DOHH2 (cell line): ENCODE data around the gene COL23A1.

ENCODE experiments used
- H3F3A ChIP-seq: fragments of 200-600 bp; sonication (generic), shearing (Covaris generic); 2 replicates; pipeline ENCODE4 v1.6.0; 2016; ENCODE audit warnings: antibody characterized with exemption, mild to moderate bottlenecking; ENCODE audit not compliant: control insufficient read depth, insufficient read depth
- H3K27ac ChIP-seq: fragments of 200-600 bp; sonication (generic); 2 replicates; pipeline ENCODE4 v1.5.1; 2014; ENCODE audit warnings: low read depth, mild to moderate bottlenecking, low read length, moderate library complexity
- H3K27me3 ChIP-seq: fragments of 200-600 bp; sonication (generic); 2 replicates; pipeline ENCODE4 v1.6.1; 2014; ENCODE audit warnings: mild to moderate bottlenecking, low read length, mixed read lengths; ENCODE audit not compliant: control insufficient read depth
- H3K36me3 ChIP-seq: fragments of 200-600 bp; sonication (generic); 2 replicates; pipeline ENCODE4 v1.6.1; 2014; ENCODE audit warnings: mild to moderate bottlenecking, low read length, moderate library complexity, mixed read lengths; ENCODE audit not compliant: control insufficient read depth
- H3K4me1 ChIP-seq: fragments of 200-600 bp; sonication (generic); 2 replicates; pipeline ENCODE4 v1.6.1; 2014; ENCODE audit warnings: mild to moderate bottlenecking, low read length, mixed read lengths; ENCODE audit not compliant: control insufficient read depth
- H3K4me2 ChIP-seq: fragments of 200-600 bp; sonication (generic); 2 replicates; pipeline ENCODE4 v1.6.0; 2014; ENCODE audit warnings: mild to moderate bottlenecking, low read length, moderate library complexity
- H3K4me3 ChIP-seq: fragments of 200-600 bp; sonication (generic); 2 replicates; pipeline ENCODE4 v1.5.1; 2014; ENCODE audit warnings: mild to moderate bottlenecking, low read length, mixed read lengths
- H3K79me2 ChIP-seq: fragments of 200-600 bp; sonication (generic); 2 replicates; pipeline ENCODE4 v1.6.1; 2014; ENCODE audit warnings: mild to moderate bottlenecking, low read length, mixed read lengths; ENCODE audit not compliant: control insufficient read depth
- H3K9me2 ChIP-seq: fragments of 200-600 bp; sonication (generic); replicated peaks from 2 replicates; pipeline ENCODE4 v1.6.1; 2014; ENCODE audit warnings: mild to moderate bottlenecking, low read length, mixed read lengths; ENCODE audit not compliant: control insufficient read depth
- H3K9me3 ChIP-seq: fragments of 200-600 bp; sonication (generic); 2 replicates; pipeline ENCODE4 v1.6.1; 2014; ENCODE audit warnings: antibody characterized with exemption, low read length, mixed read lengths; ENCODE audit not compliant: control insufficient read depth, insufficient read depth
- H4K20me1 ChIP-seq: fragments of 200-600 bp; sonication (generic); 2 replicates; pipeline ENCODE4 v1.6.0; 2014; ENCODE audit warnings: low read depth, mild to moderate bottlenecking, antibody characterized with exemption, low read length, moderate library complexity; ENCODE audit not compliant: control insufficient read depth, insufficient read depth
- EZH2phosphoT487 ChIP-seq: fragments of 200-600 bp; sonication (generic); IDR thresholded peaks from 2 replicates; pipeline ENCODE4 v1.6.1; 2017; ENCODE audit warnings: borderline replicate concordance, mild to moderate bottlenecking, antibody characterized with exemption, low read length, moderate library complexity, mixed read lengths
- TF ChIP-seq, protein P1 (sequence below): fragments of 200-600 bp; sonication (generic); IDR thresholded peaks from one replicate; pipeline ENCODE4 v1.5.1; 2014; ENCODE audit warnings: antibody characterized with exemption, mild to moderate bottlenecking, low read depth, low read length; ENCODE audit not compliant: poor library complexity, severe bottlenecking

The COL23A1 gene

DNA sequence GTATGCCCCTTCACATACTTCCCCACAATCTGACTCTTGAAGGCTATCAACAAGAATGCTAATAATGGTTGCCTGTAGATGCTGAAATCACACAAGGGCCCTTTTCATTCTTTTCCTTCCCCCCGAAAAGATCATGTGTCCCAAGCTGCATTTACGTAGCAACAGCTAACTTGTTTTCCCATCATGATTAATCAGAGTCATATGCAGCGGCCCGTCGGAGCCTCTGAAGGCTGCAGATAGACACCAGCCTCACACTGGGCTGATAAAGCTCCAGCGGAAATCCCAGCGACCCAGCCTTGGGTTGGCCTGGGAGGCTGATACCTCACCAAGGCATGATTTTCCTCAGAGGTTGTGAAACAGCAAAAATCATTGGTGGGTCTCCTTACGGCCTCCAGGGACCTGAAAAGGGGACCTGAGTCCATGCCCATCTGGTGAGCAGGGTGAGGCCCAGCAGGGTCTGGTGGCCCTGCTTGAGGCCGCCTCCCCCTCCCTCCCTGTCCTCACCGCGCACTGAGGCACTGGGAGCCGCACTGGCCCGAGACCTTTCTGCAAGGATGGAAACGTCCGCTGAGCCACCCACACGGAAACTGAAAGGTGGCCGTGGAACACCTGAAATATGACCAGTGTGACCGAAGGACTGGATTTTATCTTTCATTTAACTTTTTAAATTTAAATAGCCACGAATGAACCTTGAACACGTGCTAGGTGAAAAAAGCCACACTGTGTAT lies 243.4 kb downstream of the COL23A1 start:
- no peaks in the 10 kb centered on the region for H3K9me2 ChIP-seq
- no peaks in the 10 kb centered on the region for H3K27me3 ChIP-seq
- H3F3A ChIP-seq = no peaks in the 10 kb centered on the region
- TF ChIP-seq, protein P1, sequence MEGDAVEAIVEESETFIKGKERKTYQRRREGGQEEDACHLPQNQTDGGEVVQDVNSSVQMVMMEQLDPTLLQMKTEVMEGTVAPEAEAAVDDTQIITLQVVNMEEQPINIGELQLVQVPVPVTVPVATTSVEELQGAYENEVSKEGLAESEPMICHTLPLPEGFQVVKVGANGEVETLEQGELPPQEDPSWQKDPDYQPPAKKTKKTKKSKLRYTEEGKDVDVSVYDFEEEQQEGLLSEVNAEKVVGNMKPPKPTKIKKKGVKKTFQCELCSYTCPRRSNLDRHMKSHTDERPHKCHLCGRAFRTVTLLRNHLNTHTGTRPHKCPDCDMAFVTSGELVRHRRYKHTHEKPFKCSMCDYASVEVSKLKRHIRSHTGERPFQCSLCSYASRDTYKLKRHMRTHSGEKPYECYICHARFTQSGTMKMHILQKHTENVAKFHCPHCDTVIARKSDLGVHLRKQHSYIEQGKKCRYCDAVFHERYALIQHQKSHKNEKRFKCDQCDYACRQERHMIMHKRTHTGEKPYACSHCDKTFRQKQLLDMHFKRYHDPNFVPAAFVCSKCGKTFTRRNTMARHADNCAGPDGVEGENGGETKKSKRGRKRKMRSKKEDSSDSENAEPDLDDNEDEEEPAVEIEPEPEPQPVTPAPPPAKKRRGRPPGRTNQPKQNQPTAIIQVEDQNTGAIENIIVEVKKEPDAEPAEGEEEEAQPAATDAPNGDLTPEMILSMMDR = no peak
- TF ChIP-seq EZH2phosphoT487 = no peak
- no peaks in the 10 kb centered on the region for H3K4me1 ChIP-seq
- H3K79me2 ChIP-seq = no peaks in the 10 kb centered on the region
- no peak overlapping the region for H3K4me2 ChIP-seq
- H4K20me1 ChIP-seq = no peaks in the 10 kb centered on the region
- no peak overlapping the region for H3K4me3 ChIP-seq
- no peak overlapping the region for H3K27ac ChIP-seq
- H3K36me3 ChIP-seq = no peaks in the 10 kb centered on the region
- H3K9me3 ChIP-seq = no peaks in the 10 kb centered on the region

DNA sequence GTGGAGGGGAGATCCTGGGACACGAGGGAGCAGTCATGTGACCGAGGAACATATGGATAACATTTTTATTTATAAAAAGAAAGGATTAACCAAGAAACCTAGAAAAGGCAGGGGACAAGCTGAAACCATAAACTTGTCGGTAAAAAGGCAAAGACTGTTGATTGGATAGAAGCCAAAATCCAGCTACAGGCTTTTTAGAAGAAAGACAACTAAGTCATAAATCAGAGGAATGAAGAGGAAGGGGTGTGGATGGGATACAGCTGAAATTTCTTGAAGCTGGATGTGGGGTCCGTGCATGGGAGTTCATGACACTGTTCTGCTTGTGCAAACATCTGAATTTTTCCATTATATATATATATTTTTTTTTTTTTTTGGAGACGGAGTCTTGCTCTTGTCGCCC lies 246.9 kb downstream of the COL23A1 start:
- no peaks in the 10 kb centered on the region for H4K20me1 ChIP-seq

DNA sequence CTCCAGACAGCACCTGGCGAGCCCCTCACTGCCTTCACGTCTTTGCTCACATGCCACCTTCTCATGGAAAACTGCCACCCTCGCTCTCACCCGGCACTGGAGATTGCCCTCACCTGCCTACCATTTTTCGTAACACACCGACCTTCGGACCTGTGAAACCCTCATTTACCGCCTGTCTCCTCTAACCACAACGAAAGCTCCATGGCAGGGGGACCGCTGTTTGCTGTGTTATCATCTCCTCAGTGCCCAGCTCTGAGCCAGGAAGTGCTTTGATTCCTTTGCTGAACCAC lies 248.4 kb downstream of the COL23A1 start:
- Histone ChIP-seq H3K9me2 (no peaks in the 10 kb centered on the region), H3K36me3 (no peaks in the 10 kb centered on the region), H3K4me2 (no peak overlapping the region), H3K27ac (no peak overlapping the region), H3K4me1 (no peaks in the 10 kb centered on the region), H4K20me1 (no peaks in the 10 kb centered on the region), H3K4me3 (no peak overlapping the region), H3F3A (no peaks in the 10 kb centered on the region), H3K9me3 (no peaks in the 10 kb centered on the region), H3K27me3 (no peaks in the 10 kb centered on the region), H3K79me2 (no peaks in the 10 kb centered on the region)
- TF ChIP-seq EZH2phosphoT487 = no peak

More for the DNA sequence above, 246.9 kb downstream of the COL23A1 start:
- no peaks in the 10 kb centered on the region for H3K79me2 ChIP-seq
- H3F3A ChIP-seq = no peaks in the 10 kb centered on the region
- no peak overlapping the region for H3K4me2 ChIP-seq
- H3K4me3 ChIP-seq = no peak overlapping the region
- H3K9me2 ChIP-seq = no peaks in the 10 kb centered on the region
- TF ChIP-seq, protein P1 = no peak
- TF ChIP-seq EZH2phosphoT487 = no peak
- H3K27me3 ChIP-seq = no peaks in the 10 kb centered on the region
- H3K9me3 ChIP-seq = no peaks in the 10 kb centered on the region
- H3K4me1 ChIP-seq = no peaks in the 10 kb centered on the region
- H3K36me3 ChIP-seq = no peaks in the 10 kb centered on the region
- H3K27ac ChIP-seq = no peak overlapping the region

DNA sequence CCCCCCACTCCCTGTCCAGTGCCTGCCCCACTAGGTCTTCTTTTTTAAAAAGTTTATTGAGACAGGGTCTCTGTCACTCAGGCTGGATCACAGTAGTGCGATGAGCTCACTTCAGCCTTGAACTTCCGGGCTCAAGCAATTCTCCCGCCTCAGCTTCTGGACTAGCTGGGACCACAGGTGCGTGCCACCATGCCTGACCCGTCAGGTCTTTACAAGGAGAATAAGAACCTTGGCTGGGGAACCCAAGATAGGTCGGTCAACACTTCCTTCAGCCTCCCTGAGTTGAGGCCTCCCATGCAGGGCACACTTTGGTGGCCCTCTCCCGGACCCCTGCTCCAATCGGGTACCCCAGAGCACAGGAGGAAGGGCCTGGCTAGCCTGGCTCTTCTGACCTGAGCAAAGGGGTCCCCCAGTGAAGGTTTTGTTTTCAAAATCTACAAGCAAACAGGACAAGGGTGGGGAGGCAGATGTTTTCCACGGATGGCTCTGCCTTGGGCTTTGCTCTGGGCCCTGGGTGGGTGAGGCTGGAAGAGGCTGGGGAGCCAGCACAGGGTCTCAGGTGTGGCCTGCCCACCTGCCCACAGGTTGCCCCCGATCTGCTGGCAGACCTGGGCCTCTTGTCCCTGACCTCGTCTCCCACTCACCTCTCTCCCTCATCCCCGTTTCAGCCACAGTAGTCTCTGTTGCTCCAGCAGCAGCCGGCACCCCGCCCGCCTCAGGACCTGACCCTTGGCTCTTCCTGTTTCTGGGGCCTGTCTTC lies 248.9 kb downstream of the COL23A1 start:
- Histone ChIP-seq H3K27ac (no peak overlapping the region), H3K27me3 (no peaks in the 10 kb centered on the region), H3K4me1 (no peaks in the 10 kb centered on the region), H3F3A (no peaks in the 10 kb centered on the region), H3K79me2 (no peaks in the 10 kb centered on the region), H3K4me2 (no peak overlapping the region), H4K20me1 (no peaks in the 10 kb centered on the region), H3K36me3 (no peaks in the 10 kb centered on the region), H3K9me2 (no peaks in the 10 kb centered on the region), H3K9me3 (no peaks in the 10 kb centered on the region), H3K4me3 (no peak overlapping the region)
- TF ChIP-seq EZH2phosphoT487 = no peak
- TF ChIP-seq, protein P1 = no peak
